Measurements from ENCODE around the gene SH3RF2. TPM values are rescaled to one million over a fixed set of nuclear protein-coding genes. Genes with fewer than 3 reads are reported as not detected.
"Not testable (repeated sequence)": the region's sequence is repeated elsewhere in the genome, so short reads cannot be mapped to it uniquely, and the experiment has no call there.

The SH3RF2 gene
- total RNA-seq, 1 donor from 2014 or later: 3.7 TPM

DNA sequence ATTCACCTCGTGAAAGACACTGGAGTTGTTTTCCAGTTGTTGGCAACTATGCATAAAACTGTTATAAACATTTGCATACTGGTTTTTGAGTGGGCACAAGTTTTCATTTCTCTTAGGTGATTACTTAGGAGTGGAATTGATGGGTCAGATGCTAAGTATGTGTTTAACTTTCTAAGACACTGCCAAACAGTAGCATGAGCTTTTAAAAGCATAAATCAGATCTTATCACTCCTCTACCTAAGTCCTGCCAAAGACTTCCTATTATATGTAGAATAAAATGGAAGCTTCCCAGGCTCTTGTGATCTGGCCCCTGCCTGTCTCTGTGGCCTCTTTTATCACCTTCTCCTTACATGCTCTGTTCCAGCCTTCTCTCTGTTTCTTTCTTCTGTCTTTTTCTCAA is 72.6 kb downstream of the SH3RF2 start:
- no peak overlapping the region for H3K27ac ChIP-seq (ENCODE audit: low read depth, low read length)
- H3K4me1 ChIP-seq (ENCODE audit: control insufficient read depth in 3 of 3, insufficient read depth in 3 of 3, low read length in 3 of 3): no peaks in the 10 kb centered on the region
- H3K9me3 ChIP-seq (ENCODE audit: control insufficient read depth in 3 of 3, low read length in 3 of 3): no peaks in the 10 kb centered on the region
- H3K4me3 ChIP-seq (ENCODE audit: low read length in 3 of 3): no peak overlapping the region
- H3K9ac ChIP-seq (ENCODE audit: low read depth in 1 of 3, low read length in 3 of 3): no peak overlapping the region
- H3K27me3 ChIP-seq (ENCODE audit: control insufficient read depth in 3 of 3, insufficient read depth in 3 of 3, low read length in 3 of 3): no peaks in the 10 kb centered on the region
- peaks cover 2 to 7% (median 5%) of the 10 kb centered on the region in 3 donors for H3K36me3 ChIP-seq (ENCODE audit: control insufficient read depth in 3 of 3, insufficient read depth in 3 of 3, low read length in 3 of 3)

DNA sequence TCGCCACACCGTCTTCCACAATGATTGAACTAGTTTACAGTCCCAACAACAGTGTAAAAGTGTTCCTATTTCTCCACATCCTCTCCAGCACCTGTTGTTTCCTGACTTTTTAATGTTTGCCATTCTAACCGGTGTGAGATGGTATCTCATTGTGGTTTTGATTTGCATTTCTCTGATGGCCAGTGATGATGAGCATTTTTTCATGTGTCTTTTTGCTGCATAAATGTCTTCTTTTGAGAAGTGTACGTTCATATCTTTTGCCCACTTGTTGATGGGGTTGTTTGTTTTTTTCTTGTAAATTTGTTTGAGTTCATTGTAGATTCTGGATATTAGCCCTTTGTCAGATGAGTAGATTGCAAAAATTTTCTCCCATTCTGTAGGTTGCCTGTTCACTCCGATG is 74.1 kb downstream of the SH3RF2 start:
- H3K27me3 ChIP-seq (ENCODE audit: control insufficient read depth in 3 of 3, insufficient read depth in 3 of 3, low read length in 3 of 3): not testable (repeated sequence)

DNA sequence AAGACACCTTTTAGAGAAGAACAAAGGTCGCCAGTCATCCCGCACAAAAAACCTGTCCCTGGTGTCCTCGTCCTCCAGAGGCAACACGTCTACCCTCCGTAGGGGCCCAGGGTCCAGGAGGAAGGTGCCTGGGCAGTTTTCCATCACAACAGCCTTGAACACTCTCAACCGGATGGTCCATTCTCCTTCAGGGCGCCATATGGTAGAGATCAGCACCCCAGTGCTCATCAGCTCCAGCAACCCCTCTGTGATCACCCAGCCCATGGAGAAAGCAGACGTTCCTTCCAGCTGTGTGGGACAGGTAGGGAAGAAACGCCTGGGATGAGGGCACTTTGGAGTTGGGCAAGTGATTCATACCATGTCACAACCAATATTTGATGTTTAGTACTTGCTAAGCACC is 77.4 kb downstream of the SH3RF2 start:
- Histone ChIP-seq H3K9me3 (ENCODE audit: control insufficient read depth in 3 of 3, low read length in 3 of 3) (no peaks in the 10 kb centered on the region), H3K4me3 (ENCODE audit: low read length in 3 of 3) (no peak overlapping the region), H3K36me3 (ENCODE audit: control insufficient read depth in 3 of 3, insufficient read depth in 3 of 3, low read length in 3 of 3) (peaks cover 3 to 14% (median 5%) of the 10 kb centered on the region in 3 donors), H3K9ac (ENCODE audit: low read depth in 1 of 3, low read length in 3 of 3) (no peak overlapping the region), H3K4me1 (ENCODE audit: control insufficient read depth in 3 of 3, insufficient read depth in 3 of 3, low read length in 3 of 3) (no peaks in the 10 kb centered on the region), H3K27ac (ENCODE audit: low read depth, low read length) (no peak overlapping the region), H3K27me3 (ENCODE audit: control insufficient read depth in 3 of 3, insufficient read depth in 3 of 3, low read length in 3 of 3) (no peaks in the 10 kb centered on the region)

More for the DNA sequence above, 74.1 kb downstream of the SH3RF2 start:
- H3K27ac ChIP-seq (ENCODE audit: low read depth, low read length); H3K9me3 ChIP-seq (ENCODE audit: control insufficient read depth in 3 of 3, low read length in 3 of 3); H3K4me3 ChIP-seq (ENCODE audit: low read length in 3 of 3); H3K9ac ChIP-seq (ENCODE audit: low read depth in 1 of 3, low read length in 3 of 3); H3K4me1 ChIP-seq (ENCODE audit: control insufficient read depth in 3 of 3, insufficient read depth in 3 of 3, low read length in 3 of 3); H3K36me3 ChIP-seq (ENCODE audit: control insufficient read depth in 3 of 3, insufficient read depth in 3 of 3, low read length in 3 of 3): not testable (repeated sequence)

GRCh38 chr5:146015001-146015400 is 78.6 kb downstream of the SH3RF2 start:
- H3K4me1 ChIP-seq (ENCODE audit: control insufficient read depth in 3 of 3, insufficient read depth in 3 of 3, low read length in 3 of 3): peaks cover 0 to 2% (median 0%) of the 10 kb centered on the region in 3 donors
- no peak overlapping the region for H3K4me3 ChIP-seq (ENCODE audit: low read length in 3 of 3)
- no peaks in the 10 kb centered on the region for H3K27me3 ChIP-seq (ENCODE audit: control insufficient read depth in 3 of 3, insufficient read depth in 3 of 3, low read length in 3 of 3)
- no peak overlapping the region for H3K27ac ChIP-seq (ENCODE audit: low read depth, low read length)
- no peaks in the 10 kb centered on the region for H3K9me3 ChIP-seq (ENCODE audit: control insufficient read depth in 3 of 3, low read length in 3 of 3)
- H3K9ac ChIP-seq (ENCODE audit: low read depth in 1 of 3, low read length in 3 of 3): no peak overlapping the region
- peaks cover 3 to 14% (median 5%) of the 10 kb centered on the region in 3 donors for H3K36me3 ChIP-seq (ENCODE audit: control insufficient read depth in 3 of 3, insufficient read depth in 3 of 3, low read length in 3 of 3)

GRCh38 chr5:146016764-146017484 is 80.5 kb downstream of the SH3RF2 start:
- H3K27me3 ChIP-seq (ENCODE audit: control insufficient read depth in 3 of 3, insufficient read depth in 3 of 3, low read length in 3 of 3): no peaks in the 10 kb centered on the region
- no peak overlapping the region for H3K9ac ChIP-seq (ENCODE audit: low read depth in 1 of 3, low read length in 3 of 3)
- peak overlapping the region; percentile 49 for H3K27ac ChIP-seq (ENCODE audit: low read depth, low read length)
- H3K9me3 ChIP-seq (ENCODE audit: control insufficient read depth in 3 of 3, low read length in 3 of 3): no peaks in the 10 kb centered on the region
- peaks cover 3 to 14% (median 5%) of the 10 kb centered on the region in 3 donors for H3K36me3 ChIP-seq (ENCODE audit: control insufficient read depth in 3 of 3, insufficient read depth in 3 of 3, low read length in 3 of 3)
- H3K4me1 ChIP-seq (ENCODE audit: control insufficient read depth in 3 of 3, insufficient read depth in 3 of 3, low read length in 3 of 3): peaks cover 0 to 5% (median 0%) of the 10 kb centered on the region in 3 donors
- H3K4me3 ChIP-seq (ENCODE audit: low read length in 3 of 3): no peak overlapping the region

- peaks cover 0 to 5% (median 0%) of the 10 kb centered on the region in 3 donors for H3K4me1 ChIP-seq (ENCODE audit: control insufficient read depth in 3 of 3, insufficient read depth in 3 of 3, low read length in 3 of 3)
Measured at GRCh38 chr5:146018514-146019375, 82.4 kb downstream of the SH3RF2 start.

GRCh38 chr5:146020100-146020499 is 83.7 kb downstream of the SH3RF2 start:
- no peak overlapping the region for H3K9ac ChIP-seq (ENCODE audit: low read depth in 1 of 3, low read length in 3 of 3)
- H3K27me3 ChIP-seq (ENCODE audit: control insufficient read depth in 3 of 3, insufficient read depth in 3 of 3, low read length in 3 of 3): no peaks in the 10 kb centered on the region
- no peaks in the 10 kb centered on the region for H3K9me3 ChIP-seq (ENCODE audit: control insufficient read depth in 3 of 3, low read length in 3 of 3)
- H3K27ac ChIP-seq (ENCODE audit: low read depth, low read length): no peak overlapping the region
- H3K36me3 ChIP-seq (ENCODE audit: control insufficient read depth in 3 of 3, insufficient read depth in 3 of 3, low read length in 3 of 3): peaks cover 0 to 5% (median 0%) of the 10 kb centered on the region in 3 donors
- no peak overlapping the region for H3K4me3 ChIP-seq (ENCODE audit: low read length in 3 of 3)
- H3K4me1 ChIP-seq (ENCODE audit: control insufficient read depth in 3 of 3, insufficient read depth in 3 of 3, low read length in 3 of 3): peaks cover 1 to 5% (median 3%) of the 10 kb centered on the region in 3 donors

More at GRCh38 chr5:146018514-146019375, 82.4 kb downstream of the SH3RF2 start:
- H3K36me3 ChIP-seq (ENCODE audit: control insufficient read depth in 3 of 3, insufficient read depth in 3 of 3, low read length in 3 of 3): peaks cover 3 to 10% (median 3%) of the 10 kb centered on the region in 3 donors
- H3K9me3 ChIP-seq (ENCODE audit: control insufficient read depth in 3 of 3, low read length in 3 of 3): no peaks in the 10 kb centered on the region
- H3K4me3 ChIP-seq (ENCODE audit: low read length in 3 of 3): no peak overlapping the region
- H3K27ac ChIP-seq (ENCODE audit: low read depth, low read length): no peak overlapping the region
- H3K27me3 ChIP-seq (ENCODE audit: control insufficient read depth in 3 of 3, insufficient read depth in 3 of 3, low read length in 3 of 3): no peaks in the 10 kb centered on the region
- H3K9ac ChIP-seq (ENCODE audit: low read depth in 1 of 3, low read length in 3 of 3): no peak overlapping the region

GRCh38 chr5:146024034-146024433 is 87.7 kb downstream of the SH3RF2 start:
- H3K27me3 ChIP-seq (ENCODE audit: control insufficient read depth in 3 of 3, insufficient read depth in 3 of 3, low read length in 3 of 3): no peaks in the 10 kb centered on the region

DNA sequence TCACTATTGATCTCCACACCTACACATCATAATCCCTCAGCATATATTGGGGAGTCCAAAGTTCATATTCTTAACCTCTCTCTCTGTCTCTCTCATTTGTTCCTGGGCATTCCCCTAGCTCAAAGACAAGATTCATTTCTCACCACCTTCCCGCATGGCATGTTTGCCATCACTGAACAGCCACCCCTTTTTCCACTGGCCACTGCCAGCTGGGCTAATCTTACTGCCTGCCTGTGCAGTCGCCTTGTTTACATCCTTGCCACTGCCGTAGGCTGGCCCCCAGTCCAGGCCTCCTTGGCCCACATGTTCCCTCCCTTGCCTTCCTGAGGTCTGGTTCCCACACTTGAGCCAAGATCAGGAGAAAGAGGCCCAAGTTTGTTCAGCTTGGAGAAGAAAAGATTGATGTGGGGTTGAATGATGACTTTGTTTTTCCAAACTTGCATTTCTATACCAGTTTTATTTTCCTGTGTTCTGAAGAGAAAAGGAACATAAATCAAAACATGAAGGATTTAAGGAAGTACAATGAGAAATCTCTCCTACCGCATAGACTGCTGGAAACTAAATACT is 88.8 kb downstream of the SH3RF2 start:
- Histone ChIP-seq H3K4me3 (ENCODE audit: low read length in 3 of 3) (peak overlapping the region in 1 of 3 donors; percentile 14), H3K9ac (ENCODE audit: low read depth in 1 of 3, low read length in 3 of 3) (no peak overlapping the region), H3K27me3 (ENCODE audit: control insufficient read depth in 3 of 3, insufficient read depth in 3 of 3, low read length in 3 of 3) (no peaks in the 10 kb centered on the region), H3K27ac (ENCODE audit: low read depth, low read length) (peak overlapping the region; percentile 10), H3K4me1 (ENCODE audit: control insufficient read depth in 3 of 3, insufficient read depth in 3 of 3, low read length in 3 of 3) (peaks cover 4 to 10% (median 8%) of the 10 kb centered on the region in 3 donors), H3K9me3 (ENCODE audit: control insufficient read depth in 3 of 3, low read length in 3 of 3) (no peaks in the 10 kb centered on the region), H3K36me3 (ENCODE audit: control insufficient read depth in 3 of 3, insufficient read depth in 3 of 3, low read length in 3 of 3) (no peaks in the 10 kb centered on the region)

More at GRCh38 chr5:146024034-146024433, 87.7 kb downstream of the SH3RF2 start:
- Histone ChIP-seq H3K27ac (ENCODE audit: low read depth, low read length) (no peak overlapping the region), H3K36me3 (ENCODE audit: control insufficient read depth in 3 of 3, insufficient read depth in 3 of 3, low read length in 3 of 3) (no peaks in the 10 kb centered on the region), H3K9ac (ENCODE audit: low read depth in 1 of 3, low read length in 3 of 3) (no peak overlapping the region), H3K4me3 (ENCODE audit: low read length in 3 of 3) (no peak overlapping the region), H3K9me3 (ENCODE audit: control insufficient read depth in 3 of 3, low read length in 3 of 3) (no peaks in the 10 kb centered on the region), H3K4me1 (ENCODE audit: control insufficient read depth in 3 of 3, insufficient read depth in 3 of 3, low read length in 3 of 3) (peaks cover 4 to 11% (median 10%) of the 10 kb centered on the region in 3 donors)

Data from skeletal muscle tissue (tissue), 4 donors.